DOHH2 (cell line): ENCODE results near the gene CATSPERZ.

Experiments used
- EZH2phosphoT487 ChIP-seq: fragments of 200-600 bp; sonication (generic); IDR thresholded peaks from 2 replicates; pipeline ENCODE4 v1.6.1; 2017; ENCODE audit warnings: borderline replicate concordance, mild to moderate bottlenecking, antibody characterized with exemption, low read length, moderate library complexity, mixed read lengths
- TF ChIP-seq, protein P1 (sequence below): fragments of 200-600 bp; sonication (generic); IDR thresholded peaks from one replicate; pipeline ENCODE4 v1.5.1; 2014; ENCODE audit warnings: antibody characterized with exemption, mild to moderate bottlenecking, low read depth, low read length; ENCODE audit not compliant: poor library complexity, severe bottlenecking

GRCh38 chr11:64323373-64323772 lies 23.2 kb downstream of the CATSPERZ start:
- TF ChIP-seq, protein P1, sequence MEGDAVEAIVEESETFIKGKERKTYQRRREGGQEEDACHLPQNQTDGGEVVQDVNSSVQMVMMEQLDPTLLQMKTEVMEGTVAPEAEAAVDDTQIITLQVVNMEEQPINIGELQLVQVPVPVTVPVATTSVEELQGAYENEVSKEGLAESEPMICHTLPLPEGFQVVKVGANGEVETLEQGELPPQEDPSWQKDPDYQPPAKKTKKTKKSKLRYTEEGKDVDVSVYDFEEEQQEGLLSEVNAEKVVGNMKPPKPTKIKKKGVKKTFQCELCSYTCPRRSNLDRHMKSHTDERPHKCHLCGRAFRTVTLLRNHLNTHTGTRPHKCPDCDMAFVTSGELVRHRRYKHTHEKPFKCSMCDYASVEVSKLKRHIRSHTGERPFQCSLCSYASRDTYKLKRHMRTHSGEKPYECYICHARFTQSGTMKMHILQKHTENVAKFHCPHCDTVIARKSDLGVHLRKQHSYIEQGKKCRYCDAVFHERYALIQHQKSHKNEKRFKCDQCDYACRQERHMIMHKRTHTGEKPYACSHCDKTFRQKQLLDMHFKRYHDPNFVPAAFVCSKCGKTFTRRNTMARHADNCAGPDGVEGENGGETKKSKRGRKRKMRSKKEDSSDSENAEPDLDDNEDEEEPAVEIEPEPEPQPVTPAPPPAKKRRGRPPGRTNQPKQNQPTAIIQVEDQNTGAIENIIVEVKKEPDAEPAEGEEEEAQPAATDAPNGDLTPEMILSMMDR, result no peak
- no peak for TF ChIP-seq EZH2phosphoT487
